Activated CD8-positive, alpha-beta T cell treated with anti-CD3 and anti-CD28 coated beads for 36 hours (primary cell): ENCODE results near the gene AP1AR. TPM values are rescaled to one million over a fixed set of nuclear protein-coding genes. Genes with fewer than 3 reads are reported as not detected.

ENCODE experiments used
- ATAC-seq: fragments of 200-7000 bp; cut with Tn5 transposase; one replicate; pipeline ENCODE4 v1.10.0; 2021; ENCODE audit warnings: mild to moderate bottlenecking, moderate library complexity
- CTCF ChIA-PET: fragments of 350-600 bp; sonication (Branson Sonifier 250); formaldehyde crosslinking; loops from one replicate; lab custom pipeline; 2021; ENCODE audit warnings: antibody characterized with exemption; lab: Charles Lee
- POLR2A ChIA-PET: fragments of 350-600 bp; sonication (Branson Sonifier 250); formaldehyde crosslinking; loops from one replicate; lab custom pipeline; 2021; ENCODE audit warnings: antibody characterized with exemption; lab: Charles Lee
- DNase-seq: peaks from one replicate; pipeline ENCODE4 v3.0.0-alpha.2; 2020
- H3K27ac Mint-ChIP-seq: one replicate; pipeline ENCODE4 v1.8.0; 2021; ENCODE audit warnings: mild to moderate bottlenecking, mixed read lengths
- H3K27me3 Mint-ChIP-seq: one replicate; pipeline ENCODE4 v1.8.0; 2021; ENCODE audit warnings: mixed read lengths
- H3K36me3 Mint-ChIP-seq: one replicate; pipeline ENCODE4 v1.8.0; 2021; ENCODE audit warnings: low read depth, mixed read lengths
- H3K4me1 Mint-ChIP-seq: one replicate; pipeline ENCODE4 v1.8.0; 2021; ENCODE audit warnings: low read depth, mixed read lengths
- H3K4me3 Mint-ChIP-seq: one replicate; pipeline ENCODE4 v1.8.0; 2021; ENCODE audit warnings: mild to moderate bottlenecking, moderate library complexity, mixed read lengths
- H3K9me3 Mint-ChIP-seq: one replicate; pipeline ENCODE4 v1.8.0; 2021; ENCODE audit warnings: mixed read lengths
- intact Hi-C: fragments of 100-400 bp; cut with micrococcal nuclease; formaldehyde crosslinking; loops from one replicate; pipeline ENCODE4 v1.10.0; 2022
- total RNA-seq, 2 experiments: library from RNA; stranded (reverse); gene quantifications; one replicate each; pipeline ENCODE4 v1.2.3, GENCODE V29; 2021
- TF ChIP-seq, protein P1 (sequence below): fragments of 200-600 bp; IDR thresholded peaks from one replicate; pipeline ENCODE4 v1.8.0; 2022; ENCODE audit warnings: antibody characterized with exemption, mild to moderate bottlenecking

AP1AR gene
- total RNA-seq, 2 experiments from 2014 or later: 15.5 to 17.7 TPM

- Mint-ChIP-seq H3K27me3 (no peaks in the 10 kb centered on the region), H3K9me3 (no peaks in the 10 kb centered on the region), H3K4me1 (peaks cover 47% of the 10 kb centered on the region), H3K27ac (peak overlapping the region; percentile 91), H3K36me3 (peaks cover 19% of the 10 kb centered on the region), H3K4me3 (peak overlapping the region; percentile 51)
- ATAC-seq (peak; percentile 14), DNase-seq (peak; percentile 47)
- TF ChIP-seq, protein P1, sequence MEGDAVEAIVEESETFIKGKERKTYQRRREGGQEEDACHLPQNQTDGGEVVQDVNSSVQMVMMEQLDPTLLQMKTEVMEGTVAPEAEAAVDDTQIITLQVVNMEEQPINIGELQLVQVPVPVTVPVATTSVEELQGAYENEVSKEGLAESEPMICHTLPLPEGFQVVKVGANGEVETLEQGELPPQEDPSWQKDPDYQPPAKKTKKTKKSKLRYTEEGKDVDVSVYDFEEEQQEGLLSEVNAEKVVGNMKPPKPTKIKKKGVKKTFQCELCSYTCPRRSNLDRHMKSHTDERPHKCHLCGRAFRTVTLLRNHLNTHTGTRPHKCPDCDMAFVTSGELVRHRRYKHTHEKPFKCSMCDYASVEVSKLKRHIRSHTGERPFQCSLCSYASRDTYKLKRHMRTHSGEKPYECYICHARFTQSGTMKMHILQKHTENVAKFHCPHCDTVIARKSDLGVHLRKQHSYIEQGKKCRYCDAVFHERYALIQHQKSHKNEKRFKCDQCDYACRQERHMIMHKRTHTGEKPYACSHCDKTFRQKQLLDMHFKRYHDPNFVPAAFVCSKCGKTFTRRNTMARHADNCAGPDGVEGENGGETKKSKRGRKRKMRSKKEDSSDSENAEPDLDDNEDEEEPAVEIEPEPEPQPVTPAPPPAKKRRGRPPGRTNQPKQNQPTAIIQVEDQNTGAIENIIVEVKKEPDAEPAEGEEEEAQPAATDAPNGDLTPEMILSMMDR: no peak
- ChIA-PET POLR2A (interaction anchor here (0.8 to 2.6 kb wide), 2 partner anchors 14 to 17 kb away, joined by 3 to 14 read pairs; no protein-coding TSS in a partner anchor), CTCF (interaction anchor here (2.4 to 3.0 kb wide), 3 partner anchors 21 to 188 kb away, joined by 5 to 10 read pairs (median 7); no protein-coding TSS in a partner anchor)
- intact Hi-C loops: loop anchor here (5.0 kb wide), 2 partner anchors 56 to 141 kb away; partner anchors contain the start of genes AP1AR and FAM241A
Observed at GRCh38 chr4:112288455-112288854, 56.9 kb downstream of the AP1AR start.

DNA sequence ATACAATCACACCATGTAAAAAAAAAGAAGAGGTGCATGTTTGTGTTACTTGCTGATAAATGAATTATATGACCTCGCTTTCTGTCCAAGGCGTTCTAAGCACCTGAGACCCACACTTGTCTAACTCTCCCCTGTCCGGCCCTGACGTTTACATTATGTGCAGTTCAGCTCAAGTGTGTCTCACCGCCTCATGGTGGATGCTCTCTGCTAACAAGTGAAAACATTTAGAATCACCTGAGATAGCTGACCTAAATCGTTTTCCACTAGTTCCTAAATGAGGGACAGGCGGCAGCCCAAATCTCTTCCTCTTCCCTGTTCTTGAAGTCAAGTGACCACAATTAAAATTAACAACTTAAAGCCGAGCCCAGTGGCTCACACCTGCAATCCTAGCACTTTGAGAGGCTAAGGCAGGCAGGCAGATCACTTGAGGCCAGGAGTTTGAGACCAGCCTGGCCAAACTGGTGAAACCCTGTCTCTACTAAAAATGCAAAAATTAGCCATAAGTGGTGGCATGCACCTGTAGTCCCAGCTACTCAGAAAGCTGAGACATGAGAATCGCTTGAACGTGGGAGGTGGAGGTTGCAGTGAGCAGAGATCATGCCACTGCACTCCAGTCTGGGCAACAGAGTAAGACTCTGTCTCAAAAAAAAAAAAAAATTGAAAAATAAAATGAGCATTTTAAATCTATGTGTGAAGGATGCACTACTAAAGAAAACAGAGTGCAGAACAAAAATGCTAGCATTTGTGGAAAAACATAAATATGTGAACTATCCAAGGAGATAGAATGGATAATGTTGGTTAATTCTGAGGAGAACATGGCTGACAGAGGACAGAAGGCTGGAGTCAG is 58.0 kb downstream of the AP1AR start:
- ATAC-seq (no peak), DNase-seq (no peak)
- Mint-ChIP-seq H3K4me1 (peaks cover 41% of the 10 kb centered on the region), H3K9me3 (no peaks in the 10 kb centered on the region), H3K4me3 (peak overlapping the region; percentile 13), H3K27me3 (no peaks in the 10 kb centered on the region), H3K27ac (peak overlapping the region; percentile 91), H3K36me3 (peaks cover 12% of the 10 kb centered on the region)
- CTCF ChIA-PET: interaction anchor here (1.5 to 3.0 kb wide), 3 partner anchors 10 to 190 kb away, joined by 3 to 7 read pairs (median 5); no protein-coding TSS in a partner anchor
- POLR2A ChIA-PET: no interaction called here
- intact Hi-C loops: loop anchor here (5.0 kb wide), 2 partner anchors 57 to 142 kb away; partner anchors contain the start of genes AP1AR and FAM241A
- TF ChIP-seq, protein P1: no peak

- peaks cover 8% of the 10 kb centered on the region for H3K36me3 Mint-ChIP-seq
- peaks cover 41% of the 10 kb centered on the region for H3K4me1 Mint-ChIP-seq
- ATAC-seq: peak; percentile 10
- TF ChIP-seq, protein P1: no peak
- H3K27me3 Mint-ChIP-seq: no peaks in the 10 kb centered on the region
- no peak overlapping the region for H3K4me3 Mint-ChIP-seq
- H3K9me3 Mint-ChIP-seq: no peaks in the 10 kb centered on the region
- CTCF ChIA-PET: interaction anchor here (1.3 to 2.4 kb wide), 3 partner anchors 9 to 190 kb away, joined by 3 to 6 read pairs (median 5); no protein-coding TSS in a partner anchor
- intact Hi-C loops: no loop called here
- DNase-seq: peak; percentile 54
- peak overlapping the region; percentile 91 for H3K27ac Mint-ChIP-seq
- POLR2A ChIA-PET: no interaction called here
Observed at GRCh38 chr4:112290341-112290740, 58.8 kb downstream of the AP1AR start.

DNA sequence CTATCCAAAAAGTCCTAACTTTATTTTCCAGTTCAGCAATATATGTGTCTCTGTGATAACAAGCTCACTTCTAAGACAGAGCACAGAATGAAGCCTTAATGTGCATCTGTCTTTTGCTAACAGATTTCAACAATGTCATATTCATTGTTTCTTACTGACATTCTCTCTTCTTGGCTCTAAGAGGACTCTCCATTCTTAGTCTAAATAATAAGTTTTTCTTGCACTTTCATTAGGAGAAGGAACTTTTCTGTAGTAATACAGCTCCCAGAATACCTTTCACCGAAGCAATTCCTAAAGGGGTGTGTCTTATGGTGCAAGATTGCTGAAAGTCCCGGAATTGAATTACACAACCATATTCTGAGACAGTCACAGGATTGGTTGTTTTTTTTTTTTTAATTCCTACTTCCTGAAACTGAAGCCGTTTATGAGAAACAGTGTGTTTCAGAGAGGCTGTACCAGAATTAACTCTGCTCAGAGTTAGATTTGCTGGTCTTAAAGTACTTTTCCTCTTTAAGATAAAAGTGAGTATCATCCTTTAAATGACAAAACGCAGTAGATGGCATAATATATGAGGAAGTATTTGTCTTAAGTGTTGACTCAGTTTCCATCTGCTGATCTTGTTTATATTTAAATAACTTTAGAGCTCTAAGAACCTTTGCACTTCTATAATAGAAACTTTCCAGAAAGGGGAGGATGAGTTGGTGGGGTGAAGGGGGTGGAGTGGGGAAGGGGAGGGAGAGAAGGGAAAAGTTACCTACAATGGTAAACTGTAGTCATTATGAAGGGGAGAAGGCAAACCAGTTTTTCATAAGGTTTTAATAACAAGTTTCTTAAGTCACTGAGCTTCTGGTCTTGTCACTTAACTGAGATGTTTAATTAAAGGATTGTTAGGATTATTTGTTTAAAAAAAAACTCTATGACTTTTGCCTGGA is 65.6 kb downstream of the AP1AR start, which contains the start of gene ALPK1:
TSS of gene ALPK1 (plus strand) at position 421 of the 932 bp plus-strand sequence.
- peak; percentile 85 for ATAC-seq
- TF ChIP-seq, protein P1: no peak
- Mint-ChIP-seq H3K36me3 (no peaks in the 10 kb centered on the region), H3K4me1 (peaks cover 32% of the 10 kb centered on the region), H3K27ac (peak within 1 kb of the TSS; percentile 84), H3K27me3 (no peaks in the 10 kb centered on the region), H3K9me3 (no peaks in the 10 kb centered on the region), H3K4me3 (peak within 1 kb of the TSS; percentile 77)
- intact Hi-C loops: no loop called here
- POLR2A ChIA-PET: interaction anchor here (0.8 to 1.5 kb wide), 5 partner anchors 10 to 65 kb away, joined by 3 to 6 read pairs (median 3); partner anchors contain the start of gene TIFA
- CTCF ChIA-PET: interaction anchor here (1.3 to 2.0 kb wide), 2 partner anchors 63 to 227 kb away, joined by 3 to 4 read pairs; no protein-coding TSS in a partner anchor
- DNase-seq: no peak
